HG03439 (cell line): Measurements from ENCODE around the gene RLBP1.
"Not testable (repeated sequence)": the region's sequence is repeated elsewhere in the genome, so short reads cannot be mapped to it uniquely, and the experiment has no call there.

Source experiments
- ATAC-seq: cut with Tn5 transposase; IDR thresholded peaks from one replicate; pipeline ENCODE4 v1.9.1; 2021; ENCODE audit warnings: mild to moderate bottlenecking, moderate library complexity; ENCODE audit not compliant: unreplicated experiment

The RLBP1 gene

DNA sequence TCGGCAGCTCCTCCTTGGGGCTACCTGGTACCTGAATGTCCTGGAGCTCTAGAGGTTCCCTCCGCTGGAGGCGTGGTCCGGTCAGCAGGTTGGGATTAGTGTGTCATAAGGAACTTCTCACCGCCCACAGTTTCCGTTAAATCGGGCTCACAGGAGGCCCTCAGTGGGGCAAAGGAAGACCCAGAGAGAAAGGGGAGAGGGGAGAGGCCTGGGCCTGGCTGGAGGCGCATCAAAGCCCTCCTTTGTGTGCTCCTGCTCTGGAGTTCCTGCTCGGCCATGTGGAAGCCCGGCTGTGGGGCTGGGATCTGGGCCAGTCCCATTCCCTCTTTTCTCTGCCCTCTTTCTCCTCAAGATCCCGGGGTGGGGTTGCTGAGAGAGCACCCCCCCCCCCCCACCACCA is at the start of gene RLBP1:
TSS of gene RLBP1 (minus strand) at position 37 of the 400 bp plus-strand sequence. CDS start 2,604 bp downstream, outside the sequence.
- no peak for ATAC-seq

DNA sequence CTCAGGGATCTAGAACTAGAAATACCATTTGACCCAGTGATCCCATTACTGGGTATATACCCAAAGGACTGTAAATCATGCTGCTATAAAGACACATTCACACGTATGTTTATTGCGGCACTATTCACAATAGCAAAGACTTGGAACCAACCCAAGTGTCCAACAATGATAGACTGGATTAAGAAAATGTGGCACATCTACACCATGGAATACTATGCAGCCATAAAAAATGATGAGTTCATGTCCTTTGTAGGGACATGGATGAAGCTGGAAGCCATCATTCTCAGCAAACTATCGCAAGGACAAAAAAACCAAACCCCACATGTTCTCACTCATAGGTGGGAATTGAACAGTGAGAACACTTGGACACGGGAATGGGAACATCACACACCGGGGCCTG is 28.8 kb upstream of the RLBP1 start:
- ATAC-seq, result not testable (repeated sequence)

DNA sequence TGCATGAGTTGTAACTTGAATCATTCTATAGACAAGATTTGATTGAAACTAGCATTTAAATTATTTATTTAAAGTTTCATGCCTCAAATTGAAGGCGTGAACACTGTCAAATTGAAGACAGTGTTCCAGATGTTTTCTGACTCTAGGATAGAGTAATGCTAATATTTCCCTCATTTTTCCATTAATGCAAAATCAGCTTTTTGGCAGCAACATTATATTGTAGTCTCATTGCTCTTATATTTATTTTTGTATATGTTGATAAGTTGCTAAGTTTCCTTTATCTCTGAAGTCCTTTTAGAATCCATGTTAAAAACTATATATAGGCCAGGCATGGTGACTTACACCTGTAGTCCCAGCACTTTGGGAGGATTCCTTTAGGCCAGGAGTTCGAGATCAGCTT is 27.2 kb upstream of the RLBP1 start:
- ATAC-seq, result no peak

DNA sequence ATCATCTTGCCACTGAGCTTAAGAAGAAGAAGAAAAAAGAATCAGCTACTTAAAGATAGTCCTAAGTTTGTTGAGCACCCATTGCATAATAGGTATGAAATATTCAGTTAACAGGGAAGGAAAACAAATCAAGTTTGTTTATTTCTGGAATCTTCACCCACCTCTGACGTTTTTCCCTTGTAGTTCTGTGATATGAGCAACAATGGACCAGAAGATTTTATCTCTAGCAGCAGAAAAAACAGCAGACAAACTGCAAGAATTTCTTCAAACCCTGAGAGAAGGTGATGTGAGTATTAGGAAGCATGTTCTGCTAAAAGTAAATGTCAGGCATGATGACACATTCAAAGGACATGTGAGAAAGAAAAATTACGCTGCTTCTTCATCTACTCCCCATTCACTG is 26.1 kb upstream of the RLBP1 start:
- ATAC-seq, result no peak

DNA sequence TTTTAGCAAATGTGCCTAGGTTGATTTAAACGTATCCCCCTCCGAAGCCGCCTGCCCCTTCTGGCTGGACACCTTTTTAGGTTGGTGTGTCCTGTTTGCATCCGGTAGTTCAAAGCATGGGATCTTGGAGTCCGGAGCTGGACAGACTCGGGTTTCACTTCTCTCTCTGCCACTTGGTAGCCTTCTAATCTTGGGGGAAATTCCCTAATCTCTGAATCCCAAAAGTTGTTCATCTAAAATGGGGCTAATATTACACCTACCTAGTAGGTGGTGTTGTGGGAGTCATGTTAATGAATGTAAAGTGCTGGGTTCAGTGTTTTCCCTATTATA is 23.2 kb upstream of the RLBP1 start:
- peak; percentile 20 for ATAC-seq

DNA sequence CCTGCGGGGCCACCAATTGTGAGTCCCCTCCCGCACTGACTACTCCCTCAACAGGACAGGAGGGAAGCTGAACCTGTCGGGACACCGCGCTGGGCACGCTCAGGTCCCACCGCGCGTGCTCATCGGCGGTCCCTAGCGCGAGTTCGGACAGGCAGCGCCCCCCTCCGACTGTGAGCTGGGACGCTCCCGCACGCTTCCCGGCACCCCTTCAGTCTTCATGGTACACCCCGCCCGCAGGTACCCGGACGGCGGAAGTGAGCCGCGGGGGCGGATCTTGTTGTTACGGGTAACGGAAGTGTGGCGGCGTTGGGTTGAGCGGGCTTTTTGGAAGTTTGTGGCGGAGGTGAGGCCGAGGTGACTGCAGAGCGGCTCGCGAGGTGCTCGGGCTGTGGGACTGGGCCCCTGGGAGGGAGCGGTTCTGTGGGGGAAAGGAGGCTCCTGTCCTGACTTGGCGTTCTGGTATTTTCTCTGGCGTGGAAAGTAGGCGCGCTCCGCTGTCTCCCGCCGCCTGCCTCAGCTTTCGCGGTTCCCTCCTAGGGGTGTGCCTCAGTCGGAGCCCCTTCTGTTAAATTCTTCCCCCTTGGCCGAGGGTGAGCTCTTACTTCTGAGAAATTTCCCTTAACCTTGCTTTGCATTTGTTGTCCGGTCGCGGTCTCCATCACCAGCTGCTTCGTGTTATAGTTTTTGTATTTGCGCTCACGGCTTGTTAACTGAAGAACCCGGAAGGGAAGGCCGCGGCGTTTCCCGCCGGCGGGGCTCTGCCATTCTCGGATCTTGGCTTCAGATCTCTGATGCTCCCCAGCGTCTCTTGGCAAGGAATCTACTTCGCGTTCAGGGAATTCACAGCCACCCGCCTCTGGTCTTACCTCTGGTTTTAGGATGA is 22.6 kb upstream of the RLBP1 start, which contains the start of gene FANCI:
TSS of gene FANCI (plus strand) at position 289 of the 883 bp plus-strand sequence. CDS start 3,669 bp downstream, outside the sequence.
- ATAC-seq, result peak; percentile 91

DNA sequence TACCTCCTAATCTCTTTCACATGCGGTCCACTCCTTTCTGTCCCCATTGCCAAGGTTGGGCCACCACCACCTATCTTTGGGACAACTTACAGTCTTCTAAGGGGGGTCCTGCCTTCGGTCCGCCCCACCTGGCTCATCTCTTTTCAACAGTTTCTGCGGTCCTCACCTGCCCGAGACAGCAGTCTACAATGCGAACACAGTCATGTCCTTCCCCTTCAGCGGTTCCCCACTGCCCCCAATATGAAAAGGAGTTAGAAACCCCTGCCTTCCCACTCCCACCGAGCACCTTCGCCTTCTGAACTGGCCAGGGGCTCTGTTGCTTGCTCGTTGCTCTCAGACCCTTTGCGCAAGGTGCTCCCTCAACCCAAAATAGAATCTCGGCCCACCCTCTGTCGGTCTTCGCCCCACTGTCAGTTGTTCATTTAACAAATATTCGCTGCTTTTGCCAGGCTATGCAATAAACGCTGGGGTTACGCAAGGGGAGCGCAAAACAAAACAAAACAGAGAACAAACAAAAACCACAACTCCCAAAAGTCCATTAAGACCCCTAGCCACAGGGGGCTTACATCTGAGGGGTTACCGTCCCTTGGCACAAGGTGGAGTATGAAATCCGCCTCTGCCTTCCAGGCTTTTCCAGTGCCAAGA is 21.8 kb upstream of the RLBP1 start:
- ATAC-seq, result no peak

DNA sequence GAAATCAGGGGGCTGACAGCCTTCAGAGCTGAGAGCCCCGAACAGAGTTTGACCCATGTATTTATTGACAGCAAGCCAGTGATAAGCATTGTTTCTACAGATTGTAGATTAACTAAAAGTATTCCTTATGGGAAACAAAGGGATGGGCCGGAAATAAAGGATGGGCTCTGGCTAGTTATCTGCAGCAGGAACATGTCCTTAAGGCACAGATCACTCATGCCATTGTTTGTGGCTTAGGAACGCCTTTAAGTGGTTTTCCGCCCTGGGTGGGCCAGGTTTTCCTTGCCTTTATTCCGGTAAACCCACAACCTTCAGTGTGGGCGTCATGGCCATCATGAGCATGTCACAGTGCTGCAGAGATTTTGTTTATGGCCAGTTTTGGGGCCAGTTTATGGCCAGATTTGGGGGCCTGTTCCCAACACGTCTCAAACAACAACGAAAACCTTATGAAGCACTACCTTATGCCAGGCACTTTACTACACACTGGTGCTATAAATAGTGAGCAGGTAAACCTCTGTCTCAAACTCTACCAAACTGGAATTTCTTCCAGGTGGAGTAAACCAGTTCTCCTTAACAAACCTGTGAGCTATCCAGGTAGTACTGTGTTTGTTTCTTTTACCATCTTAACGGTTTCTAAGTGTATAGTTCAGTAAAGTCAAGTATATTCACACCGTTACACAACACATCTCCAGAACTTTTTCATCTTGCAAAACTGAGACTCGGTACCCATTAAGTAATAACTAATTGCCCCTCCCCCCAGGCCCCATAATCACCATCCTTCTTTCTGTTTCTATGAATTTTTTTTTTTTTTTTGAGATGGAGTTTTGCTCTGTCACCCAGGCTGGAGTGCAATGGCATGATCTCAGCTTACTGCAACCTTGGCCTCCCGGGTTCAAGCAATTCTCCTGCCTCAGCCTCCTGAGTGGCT is 18.8 kb upstream of the RLBP1 start:
- ATAC-seq, result not testable (repeated sequence)

DNA sequence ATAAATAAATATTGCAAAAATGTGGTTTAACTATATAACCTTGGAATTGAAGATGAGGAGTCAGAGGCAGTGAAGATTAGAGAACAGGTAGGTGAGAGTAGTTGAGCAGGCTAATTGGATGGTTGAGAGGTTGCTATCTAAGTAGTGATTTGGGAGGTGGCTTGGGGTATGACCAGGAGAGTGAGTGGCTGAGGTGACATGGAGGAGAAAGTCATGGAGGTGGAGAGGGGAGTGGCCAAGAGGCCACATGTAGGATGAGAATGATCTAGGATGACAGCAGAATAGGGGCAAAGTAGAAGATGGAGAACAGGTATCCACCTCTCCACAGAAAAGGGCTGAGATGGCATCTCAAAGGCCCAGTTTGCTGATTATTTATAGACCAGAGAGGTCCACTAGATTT is 10.5 kb upstream of the RLBP1 start:
- no peak for ATAC-seq

DNA sequence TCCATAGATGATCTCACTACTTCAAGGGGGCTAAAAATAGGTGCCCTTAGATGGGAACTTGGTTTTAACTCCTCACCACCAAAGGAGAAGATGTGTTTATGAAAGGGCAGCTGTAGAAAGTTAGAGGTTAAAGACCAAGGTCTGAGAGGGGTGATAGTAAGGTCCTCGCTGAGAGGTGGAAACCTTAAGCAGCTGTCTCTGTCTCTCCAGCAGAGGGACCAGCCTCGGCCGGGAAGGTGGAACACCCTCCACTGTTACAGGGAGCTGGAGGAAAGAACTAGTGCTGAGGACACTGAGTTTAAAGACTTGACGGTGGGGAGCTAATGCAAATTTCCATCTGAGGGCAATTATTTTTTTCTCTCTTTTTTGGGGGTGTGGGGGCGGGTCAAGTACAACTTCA is 8.9 kb upstream of the RLBP1 start:
- no peak for ATAC-seq

DNA sequence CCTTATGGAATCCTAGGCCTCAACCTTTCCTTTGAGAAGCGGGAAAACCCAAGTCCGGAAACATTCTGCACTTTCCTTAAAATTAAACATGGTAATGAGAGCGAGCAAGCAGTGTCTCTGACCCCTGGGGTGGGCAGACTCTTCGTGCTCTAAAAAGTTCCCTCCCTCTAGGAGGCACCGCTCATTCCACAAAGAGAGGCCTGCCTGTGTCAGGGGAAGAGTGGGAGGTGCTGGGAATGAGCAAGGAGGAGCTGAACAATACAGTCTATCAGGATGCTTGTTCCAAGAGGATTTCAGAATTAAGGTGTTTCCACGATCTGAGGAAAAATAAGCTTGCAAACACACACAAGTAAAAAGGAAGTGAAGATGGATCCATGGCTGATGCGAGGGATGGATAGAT is 6.0 kb upstream of the RLBP1 start:
- ATAC-seq, result no peak

DNA sequence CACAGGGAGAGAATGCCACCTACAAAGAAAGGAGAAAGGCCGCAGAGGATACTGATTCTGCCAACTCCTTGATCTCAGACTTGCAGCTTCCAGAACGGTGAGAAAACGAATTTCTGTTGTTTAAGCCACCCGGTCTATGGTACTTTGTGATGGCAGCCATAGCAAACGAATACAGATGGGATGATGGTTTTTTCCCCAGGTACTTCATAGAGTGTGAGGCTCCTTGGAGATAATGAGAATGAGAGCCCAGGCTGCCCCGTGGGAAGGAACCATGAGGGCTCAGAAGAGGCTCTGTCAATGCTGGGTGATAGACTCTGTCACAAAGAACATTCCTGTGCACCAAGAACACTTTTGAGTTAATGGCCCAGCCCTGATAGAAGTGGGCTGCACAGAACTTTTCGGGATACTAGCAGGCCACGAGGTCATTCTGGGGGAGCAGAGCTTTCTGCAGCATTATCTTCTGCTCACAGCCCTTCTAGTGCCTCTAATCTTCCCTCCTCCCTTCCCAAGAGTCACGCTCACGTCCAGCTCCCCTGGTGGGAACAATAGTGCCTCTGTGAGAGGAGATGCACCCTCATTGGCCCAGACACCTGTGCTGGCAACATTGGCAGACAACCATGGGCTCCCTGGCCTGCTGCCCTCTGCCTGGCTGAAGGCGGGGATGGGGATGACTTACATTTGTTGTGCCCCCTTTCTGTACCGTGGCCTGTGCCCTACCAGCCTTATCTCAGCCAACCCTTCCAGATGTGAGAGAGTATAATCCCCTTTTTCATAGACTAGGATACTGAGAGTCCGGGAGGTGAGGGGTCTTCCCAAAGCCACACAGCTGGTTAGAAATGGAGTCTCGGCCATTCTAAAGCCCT is 5.2 kb upstream of the RLBP1 start:
- ATAC-seq, result no peak

DNA sequence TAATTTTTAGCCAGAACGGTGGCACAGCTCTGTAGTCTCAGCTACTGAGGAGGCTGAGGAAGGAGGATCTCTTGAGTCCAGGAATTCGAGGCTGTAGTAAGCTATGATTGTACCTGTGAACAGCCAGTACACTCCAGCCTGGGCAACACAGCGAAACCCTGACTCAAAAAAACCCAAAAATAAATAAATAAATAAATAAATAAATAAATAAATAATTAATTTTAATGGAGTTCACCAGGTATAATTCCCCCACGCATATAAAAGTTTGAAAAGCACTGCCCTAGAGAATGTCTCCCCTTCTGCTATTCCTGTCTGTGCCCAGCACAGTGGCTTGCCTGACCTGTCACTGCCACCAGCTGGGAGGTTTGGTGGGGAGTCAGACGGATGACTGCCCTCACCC is 4.2 kb upstream of the RLBP1 start:
- ATAC-seq, result no peak

DNA sequence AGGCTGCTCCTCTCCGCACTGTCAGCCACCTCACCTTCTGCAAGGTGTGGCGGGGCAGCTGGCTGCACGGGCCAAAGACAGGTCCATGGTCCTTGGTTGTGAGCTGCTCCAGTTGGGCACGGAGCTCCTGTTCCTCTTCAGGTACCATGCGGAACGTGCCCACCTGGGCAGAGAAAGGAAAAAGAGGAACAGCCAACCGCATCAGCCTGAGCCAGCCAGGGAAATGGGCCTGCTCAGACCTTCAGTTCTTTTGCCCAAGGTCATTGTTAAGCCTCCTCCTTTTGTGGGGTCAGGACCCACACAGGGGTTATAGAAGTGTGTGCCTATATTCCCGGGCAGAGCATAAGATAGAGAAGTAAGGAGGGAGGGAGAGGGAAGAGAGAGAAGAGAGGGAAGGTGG is 2.8 kb downstream of the RLBP1 start:
- ATAC-seq, result no peak

DNA sequence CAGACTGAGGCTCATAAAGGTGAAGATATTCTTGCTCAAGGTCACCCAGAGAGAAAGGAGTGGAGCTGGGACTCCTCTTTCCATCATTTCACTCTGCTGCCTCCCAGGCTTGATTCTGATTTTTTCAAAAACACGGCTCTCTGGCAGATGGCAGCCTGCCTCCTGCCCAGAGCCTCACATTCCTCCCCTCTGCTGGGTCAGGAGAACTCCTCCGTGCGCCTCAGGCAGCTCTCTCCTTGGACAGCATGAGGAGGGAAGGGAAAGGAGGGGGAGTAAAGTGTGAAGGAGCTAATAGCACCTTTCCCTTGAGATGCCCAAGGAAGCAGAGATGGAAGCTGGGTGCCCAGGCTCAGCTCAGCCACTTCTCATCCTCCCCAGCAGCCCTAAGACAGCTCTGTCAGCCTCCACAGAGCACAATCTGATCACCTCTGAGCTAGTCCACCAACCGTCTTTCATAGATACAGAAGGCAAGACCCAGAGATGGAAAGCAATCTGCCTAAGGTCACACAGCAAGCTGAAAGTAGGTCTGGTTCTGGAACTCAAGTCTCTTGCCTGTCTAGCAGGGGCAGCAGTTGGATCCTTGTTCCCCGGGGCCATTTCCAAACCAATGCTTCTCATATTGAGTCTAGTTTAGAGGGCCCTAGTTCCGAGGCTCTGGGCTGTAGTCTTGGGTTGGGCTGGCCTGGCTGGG is 3.5 kb downstream of the RLBP1 start:
- no peak for ATAC-seq

DNA sequence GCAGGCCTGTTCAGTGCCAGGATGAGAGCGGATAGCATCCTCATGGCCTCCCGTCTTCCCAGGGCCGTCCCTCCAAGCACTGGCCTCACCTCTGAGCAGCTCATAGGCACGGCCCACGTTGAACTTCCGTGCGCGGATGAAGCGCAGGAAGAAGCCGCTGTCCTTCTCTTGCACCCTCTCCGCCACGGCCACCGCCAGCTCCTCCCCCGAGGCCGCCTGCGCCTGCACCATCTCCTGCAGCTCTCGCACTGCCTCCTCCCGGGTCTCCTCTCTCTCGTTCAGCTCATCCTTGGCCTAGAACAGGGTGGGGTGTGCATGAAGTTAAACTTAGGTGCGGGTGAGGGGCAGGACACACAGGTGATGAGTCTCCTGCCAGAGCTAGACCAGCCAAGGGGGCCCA is 4.3 kb downstream of the RLBP1 start:
- no peak for ATAC-seq

DNA sequence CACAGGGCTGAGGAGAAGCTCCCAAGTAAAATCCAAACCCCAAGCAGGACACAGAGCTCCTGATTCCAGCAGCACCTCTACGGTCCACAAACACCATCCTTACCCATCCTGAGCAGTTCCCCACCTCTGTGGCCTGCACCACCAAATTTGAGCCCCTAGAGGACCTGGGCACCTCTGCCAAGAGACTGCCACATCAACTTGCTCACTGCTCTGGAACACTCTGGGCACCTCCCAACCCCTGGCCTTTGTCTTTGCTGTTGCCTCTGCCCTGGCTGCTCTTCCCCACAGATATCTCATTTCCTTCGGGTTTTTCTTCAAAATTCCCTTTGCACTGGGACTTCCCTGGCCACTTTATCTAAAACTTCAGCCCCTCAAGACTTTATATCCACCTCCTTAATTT is 5.8 kb downstream of the RLBP1 start:
- no peak for ATAC-seq

DNA sequence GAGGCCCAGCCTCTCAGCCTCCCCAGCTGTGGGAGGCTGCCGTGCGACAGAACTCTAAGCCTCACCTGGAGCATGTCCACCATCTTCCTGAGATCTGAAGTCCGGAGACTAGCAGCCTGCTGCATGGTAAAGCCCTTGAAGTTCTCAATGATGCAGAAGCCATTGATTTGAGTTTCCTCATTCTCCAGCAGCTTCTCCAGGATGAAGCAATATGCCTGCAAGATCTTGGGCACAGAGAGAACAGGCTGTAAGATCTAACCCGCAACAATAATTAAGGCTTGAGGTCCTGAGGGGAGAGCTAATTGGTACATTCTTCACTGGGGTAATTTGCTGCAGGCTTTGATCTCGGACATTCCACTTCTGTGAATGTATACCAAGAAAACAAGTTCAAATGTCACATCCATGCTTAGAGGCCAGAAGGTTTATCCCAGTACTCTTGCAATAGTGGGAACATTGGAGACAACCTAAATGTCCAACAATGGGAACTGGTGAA is 9.7 kb downstream of the RLBP1 start:
- ATAC-seq, result no peak

DNA sequence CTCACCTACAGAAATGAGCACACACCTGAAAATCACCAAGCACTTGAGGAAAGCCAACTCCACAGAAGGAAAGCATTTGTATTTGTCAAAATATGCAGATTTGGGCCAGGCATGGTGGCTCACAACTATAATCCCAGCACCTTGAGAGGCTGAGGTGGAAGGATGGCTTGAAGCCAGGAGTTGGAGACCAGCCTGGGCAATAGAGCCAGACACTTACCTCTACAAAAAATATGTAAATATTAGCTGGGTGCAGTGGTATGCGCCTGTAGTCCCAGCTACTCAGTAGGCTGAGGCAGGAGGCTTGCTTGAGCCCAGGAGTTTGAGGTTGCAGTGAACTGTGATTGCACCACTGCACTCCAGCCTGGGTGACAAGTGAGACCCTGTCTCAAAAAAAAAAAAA is 12.3 kb downstream of the RLBP1 start:
- no peak for ATAC-seq

DNA sequence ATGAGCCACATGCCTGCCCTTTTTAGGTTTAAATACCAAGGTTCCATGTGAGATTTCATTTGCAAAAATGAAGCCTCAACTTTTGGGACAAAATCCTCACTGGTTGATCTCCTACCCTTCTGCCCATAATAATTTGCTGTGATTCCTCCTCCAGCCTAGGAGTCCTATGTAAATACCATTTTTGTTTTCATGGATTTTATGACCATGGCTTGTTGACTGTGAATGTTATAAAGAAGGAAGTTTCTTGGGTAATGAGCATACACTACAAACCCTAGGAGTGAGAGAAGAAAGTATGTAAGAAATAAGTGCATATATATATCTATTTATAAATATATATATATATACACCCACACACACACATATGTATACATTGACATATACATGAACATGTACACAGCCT is 13.1 kb downstream of the RLBP1 start:
- no peak for ATAC-seq
